ENCODE results near the gene DCAF8. TPM values are rescaled to one million over a fixed set of nuclear protein-coding genes. Genes with fewer than 3 reads are reported as not detected.

DCAF8 gene
- total RNA-seq, 2 donors from 2014 or later = 86.3 to 115 TPM

- peaks cover 17 to 43% of the 10 kb centered on the region in 2 donors for H3K27me3 Mint-ChIP-seq
- H3K27ac Mint-ChIP-seq = no peak overlapping the region
- H3K4me1 Mint-ChIP-seq (ENCODE audit: low read depth in 2 of 2) = no peaks in the 10 kb centered on the region
- no peak for ATAC-seq
- H3K9me3 Mint-ChIP-seq = no peaks in the 10 kb centered on the region
- no peak overlapping the region for H3K4me3 Mint-ChIP-seq
- H3K36me3 Mint-ChIP-seq = no peaks in the 10 kb centered on the region
- DNase-seq (ENCODE audit: low spot score) = no peak
Measured at GRCh38 chr1:160178731-160179130, 83.6 kb downstream of the DCAF8 start.

GRCh38 chr1:160177667-160178066, 84.7 kb downstream of the DCAF8 start:
- Mint-ChIP-seq H3K4me1 (ENCODE audit: low read depth in 2 of 2) (no peaks in the 10 kb centered on the region), H3K4me3 (no peak overlapping the region), H3K27me3 (peaks cover 17 to 43% of the 10 kb centered on the region in 2 donors), H3K27ac (no peak overlapping the region), H3K9me3 (no peaks in the 10 kb centered on the region), H3K36me3 (no peaks in the 10 kb centered on the region)
- ATAC-seq = no peak
- DNase-seq (ENCODE audit: low spot score) = no peak

GRCh38 chr1:160177231-160177630, 85.1 kb downstream of the DCAF8 start:
- no peaks in the 10 kb centered on the region for H3K9me3 Mint-ChIP-seq
- DNase-seq (ENCODE audit: low spot score) (no peak), ATAC-seq (no peak)
- no peak overlapping the region for H3K27ac Mint-ChIP-seq
- no peak overlapping the region for H3K4me3 Mint-ChIP-seq
- H3K4me1 Mint-ChIP-seq (ENCODE audit: low read depth in 2 of 2) = no peaks in the 10 kb centered on the region
- H3K36me3 Mint-ChIP-seq = no peaks in the 10 kb centered on the region
- H3K27me3 Mint-ChIP-seq = peaks cover 20 to 47% of the 10 kb centered on the region in 2 donors

- Mint-ChIP-seq H3K36me3 (no peaks in the 10 kb centered on the region), H3K27me3 (peaks cover 24 to 46% of the 10 kb centered on the region in 2 donors), H3K4me3 (no peak overlapping the region), H3K9me3 (no peaks in the 10 kb centered on the region), H3K4me1 (ENCODE audit: low read depth in 2 of 2) (peaks cover 12 to 18% of the 10 kb centered on the region in 2 donors), H3K27ac (no peak overlapping the region)
- DNase-seq (ENCODE audit: low spot score) (no peak), ATAC-seq (no peak)
Measured at GRCh38 chr1:160171980-160172379, 90.4 kb downstream of the DCAF8 start.

- DNase-seq (ENCODE audit: low spot score) (no peak), ATAC-seq (no peak)
- H3K4me3 Mint-ChIP-seq = no peak overlapping the region
- H3K4me1 Mint-ChIP-seq (ENCODE audit: low read depth in 2 of 2) = peaks cover 17 to 24% of the 10 kb centered on the region in 2 donors
- no peaks in the 10 kb centered on the region for H3K9me3 Mint-ChIP-seq
- no peak overlapping the region for H3K27ac Mint-ChIP-seq
- no peaks in the 10 kb centered on the region for H3K36me3 Mint-ChIP-seq
- peaks cover 28 to 52% of the 10 kb centered on the region in 2 donors for H3K27me3 Mint-ChIP-seq
Measured at GRCh38 chr1:160171354-160171753, 91.0 kb downstream of the DCAF8 start.

GRCh38 chr1:160169553-160170399, 92.6 kb downstream of the DCAF8 start:
- H3K4me1 Mint-ChIP-seq (ENCODE audit: low read depth in 2 of 2) = peaks cover 23 to 30% of the 10 kb centered on the region in 2 donors
- peak overlapping the region; percentile 17 to 34 for H3K27ac Mint-ChIP-seq
- DNase-seq (ENCODE audit: low spot score) (no peak), ATAC-seq (peak; percentile 83 to 85)
- peaks cover 30 to 66% of the 10 kb centered on the region in 2 donors for H3K27me3 Mint-ChIP-seq
- no peaks in the 10 kb centered on the region for H3K36me3 Mint-ChIP-seq
- no peaks in the 10 kb centered on the region for H3K9me3 Mint-ChIP-seq
- peak overlapping the region; percentile 23 for H3K4me3 Mint-ChIP-seq

GRCh38 chr1:160168609-160169369, 93.6 kb downstream of the DCAF8 start:
- DNase-seq (ENCODE audit: low spot score) (no peak), ATAC-seq (no peak)
- Mint-ChIP-seq H3K9me3 (no peaks in the 10 kb centered on the region), H3K27me3 (peaks cover 33 to 72% of the 10 kb centered on the region in 2 donors), H3K4me3 (peak overlapping the region; percentile 23), H3K36me3 (no peaks in the 10 kb centered on the region), H3K4me1 (ENCODE audit: low read depth in 2 of 2) (peaks cover 23 to 36% of the 10 kb centered on the region in 2 donors), H3K27ac (peak overlapping the region in 1 of 2 donors; percentile 17)

GRCh38 chr1:160168016-160168415, 94.3 kb downstream of the DCAF8 start:
- Mint-ChIP-seq H3K27me3 (peaks cover 30 to 72% of the 10 kb centered on the region in 2 donors), H3K9me3 (no peaks in the 10 kb centered on the region), H3K36me3 (no peaks in the 10 kb centered on the region), H3K27ac (no peak overlapping the region), H3K4me3 (no peak overlapping the region), H3K4me1 (ENCODE audit: low read depth in 2 of 2) (peaks cover 23 to 39% of the 10 kb centered on the region in 2 donors)
- ATAC-seq = no peak
- no peak for DNase-seq (ENCODE audit: low spot score)

- no peak for ATAC-seq
- H3K4me3 Mint-ChIP-seq = no peak overlapping the region
Measured at GRCh38 chr1:160167580-160167979, 94.8 kb downstream of the DCAF8 start.

GRCh38 chr1:160167056-160167455, 95.3 kb downstream of the DCAF8 start:
- H3K4me3 Mint-ChIP-seq = no peak overlapping the region
- no peak overlapping the region for H3K27ac Mint-ChIP-seq
- no peaks in the 10 kb centered on the region for H3K36me3 Mint-ChIP-seq

More at GRCh38 chr1:160167580-160167979, 94.8 kb downstream of the DCAF8 start:
- H3K4me1 Mint-ChIP-seq (ENCODE audit: low read depth in 2 of 2) = peaks cover 23 to 39% of the 10 kb centered on the region in 2 donors
- no peaks in the 10 kb centered on the region for H3K36me3 Mint-ChIP-seq
- no peak overlapping the region for H3K27ac Mint-ChIP-seq
- no peak for DNase-seq (ENCODE audit: low spot score)
- H3K27me3 Mint-ChIP-seq = peaks cover 26 to 69% of the 10 kb centered on the region in 2 donors
- no peaks in the 10 kb centered on the region for H3K9me3 Mint-ChIP-seq

GRCh38 chr1:160166166-160166868, 96.0 kb downstream of the DCAF8 start:
- ATAC-seq = peak; percentile 37 to 49
- Mint-ChIP-seq H3K9me3 (no peaks in the 10 kb centered on the region), H3K27me3 (peaks cover 25 to 65% of the 10 kb centered on the region in 2 donors), H3K36me3 (no peaks in the 10 kb centered on the region), H3K27ac (no peak overlapping the region), H3K4me3 (no peak overlapping the region), H3K4me1 (ENCODE audit: low read depth in 2 of 2) (peaks cover 23 to 39% of the 10 kb centered on the region in 2 donors)
- no peak for DNase-seq (ENCODE audit: low spot score)

More at GRCh38 chr1:160167056-160167455, 95.3 kb downstream of the DCAF8 start:
- H3K27me3 Mint-ChIP-seq = peaks cover 23 to 64% of the 10 kb centered on the region in 2 donors
- DNase-seq (ENCODE audit: low spot score) (no peak), ATAC-seq (no peak)
- H3K9me3 Mint-ChIP-seq = no peaks in the 10 kb centered on the region
- H3K4me1 Mint-ChIP-seq (ENCODE audit: low read depth in 2 of 2) = peaks cover 23 to 39% of the 10 kb centered on the region in 2 donors
